Gastrocnemius medialis (tissue), 4 donors: ENCODE data around the gene CABCOCO1. TPM values are rescaled to one million over a fixed set of nuclear protein-coding genes. Genes with fewer than 3 reads are reported as not detected.

Experiments
- ATAC-seq, 2 donors: fragments of 150-250 bp; one replicate each; pipeline ENCODE4 v1.9.1; 2016
- DNase-seq, 2 donors: peaks; one replicate each; pipeline ENCODE4 v3.0.0-alpha.2; 2019
- H3K27ac ChIP-seq, 4 donors: fragments of 200-600 bp; sonication (generic); 1 replicate in 1 of 4; 2 replicates in 3 of 4; pipeline ENCODE4 v1.5.1; 2016 to 2018; ENCODE audit warnings: mild to moderate bottlenecking in 2 of 4, moderate library complexity in 1 of 4
- H3K27me3 ChIP-seq, 3 donors: fragments of 200-600 bp; sonication (generic) in 2 of 3; 1 replicate in 1 of 3; 2 replicates in 2 of 3; pipeline versions ENCODE4 v1.5.1 to v1.6.0; 2016 to 2019; ENCODE audit warnings: mild to moderate bottlenecking in 1 of 3, moderate library complexity in 1 of 3
- H3K36me3 ChIP-seq, 2 donors: fragments of 200-600 bp; sonication (generic) in 1 of 2; one replicate each; pipeline ENCODE4 v1.5.1; 2017 to 2018
- H3K4me1 ChIP-seq, 2 donors: fragments of 200-600 bp; sonication (generic) in 1 of 2; one replicate each; pipeline ENCODE4 v1.5.1; 2016 to 2017; ENCODE audit warnings: mild to moderate bottlenecking in 2 of 2
- H3K4me3 ChIP-seq, 4 donors: fragments of 200-600 bp; sonication (generic) in 3 of 4; 1 replicate in 1 of 4; 2 replicates in 3 of 4; pipeline ENCODE4 v1.5.1; 2016 to 2019; ENCODE audit warnings: mild to moderate bottlenecking in 2 of 4
- H3K9me3 ChIP-seq, 3 donors: fragments of 200-600 bp; sonication (generic) in 2 of 3; 1 replicate in 1 of 3; 2 replicates in 2 of 3; pipeline ENCODE4 v1.5.1; 2016 to 2019
- CTCF ChIP-seq, 5 experiments: fragments of 450-650 bp in 3 of 5; fragments of 200-600 bp in 2 of 5; sonication (generic) in 2 of 5; IDR thresholded peaks in 4 of 5; conservative IDR thresholded peaks in 1 of 5; 1 replicate in 4 of 5; 2 replicates in 1 of 5; pipeline ENCODE4 v1.5.1; 2016 to 2019; ENCODE audit warnings: antibody characterized with exemption in 5 of 5, mild to moderate bottlenecking in 3 of 5, moderate library complexity in 3 of 5
- POLR2A ChIP-seq, 2 donors: fragments of 450-650 bp; IDR thresholded peaks; one replicate each; pipeline ENCODE4 v1.6.1; 2017; ENCODE audit warnings: antibody characterized with exemption in 2 of 2, mild to moderate bottlenecking in 2 of 2, moderate library complexity in 2 of 2
- in situ Hi-C, 4 donors: fragments of 200-750 bp; cut with MboI; loops; one replicate each; pipeline versions ENCODE4 v1.15.0 to v1.8.0; 2017; ENCODE audit warnings: low sequenced_read_pairs in 4 of 4
- intact Hi-C: fragments of 100-400 bp; cut with DNase I; formaldehyde crosslinking; loops from one replicate; pipeline ENCODE4 v1.15.1; 2023; ENCODE audit warnings: low total_unique reads
- total RNA-seq, 4 donors: library from RNA; depleted of rRNA; stranded (reverse); fragments of >200 nt; gene quantifications; one replicate each; pipeline versions ENCODE4 v1.1.0 to v1.2.3, GENCODE V29; 2016

CABCOCO1 gene
- total RNA-seq, 4 donors from 2014 or later, result not detected

- intact Hi-C loops, result no loop called here
Measured at GRCh38 chr10:61669161-61669725, 6.5 kb downstream of the CABCOCO1 start.

GRCh38 chr10:61669849-61670248 is 7.1 kb downstream of the CABCOCO1 start:
- H3K4me1 ChIP-seq, result no peaks in the 10 kb centered on the region
- in situ Hi-C loops, result no loop called here
- H3K9me3 ChIP-seq, result no peaks in the 10 kb centered on the region
- intact Hi-C loops, result no loop called here
- no peak for ATAC-seq
- no peak overlapping the region for H3K27ac ChIP-seq
- no peak for TF ChIP-seq CTCF (IDR thresholded peaks at IDR 0.05 in 4 of 5, conservative IDR thresholded peaks at IDR 0.05 in 1 of 5)
- TF ChIP-seq POLR2A (IDR thresholded peaks at IDR 0.05), result no peak
- no peaks in the 10 kb centered on the region for H3K36me3 ChIP-seq
- no peak overlapping the region for H3K4me3 ChIP-seq
- no peak for DNase-seq
- no peaks in the 10 kb centered on the region for H3K27me3 ChIP-seq

More at GRCh38 chr10:61669161-61669725, 6.5 kb downstream of the CABCOCO1 start:
- TF ChIP-seq POLR2A (IDR thresholded peaks at IDR 0.05), result no peak
- no peak for TF ChIP-seq CTCF (IDR thresholded peaks at IDR 0.05 in 4 of 5, conservative IDR thresholded peaks at IDR 0.05 in 1 of 5)
- in situ Hi-C loops, result no loop called here
- Histone ChIP-seq H3K27me3 (no peaks in the 10 kb centered on the region), H3K4me3 (no peak overlapping the region), H3K36me3 (no peaks in the 10 kb centered on the region), H3K27ac (no peak overlapping the region), H3K4me1 (no peaks in the 10 kb centered on the region), H3K9me3 (no peaks in the 10 kb centered on the region)
- DNase-seq, result no peak
- ATAC-seq, result no peak

- no peak overlapping the region for H3K27ac ChIP-seq
- no peaks in the 10 kb centered on the region for H3K4me1 ChIP-seq
- H3K9me3 ChIP-seq, result no peaks in the 10 kb centered on the region
- H3K36me3 ChIP-seq, result no peaks in the 10 kb centered on the region
- TF ChIP-seq CTCF (IDR thresholded peaks at IDR 0.05 in 4 of 5, conservative IDR thresholded peaks at IDR 0.05 in 1 of 5), result no peak
- no peak for TF ChIP-seq POLR2A (IDR thresholded peaks at IDR 0.05)
- in situ Hi-C loops (no loop called here), intact Hi-C loops (no loop called here)
- ATAC-seq, result no peak
- no peak for DNase-seq
- no peak overlapping the region for H3K4me3 ChIP-seq
- H3K27me3 ChIP-seq, result no peaks in the 10 kb centered on the region
Measured at GRCh38 chr10:61673360-61673759, 10.6 kb downstream of the CABCOCO1 start.

- H3K9me3 ChIP-seq, result no peaks in the 10 kb centered on the region
- H3K27me3 ChIP-seq, result no peaks in the 10 kb centered on the region
- TF ChIP-seq POLR2A (IDR thresholded peaks at IDR 0.05) (no peak), CTCF (IDR thresholded peaks at IDR 0.05 in 4 of 5, conservative IDR thresholded peaks at IDR 0.05 in 1 of 5) (no peak)
- no peaks in the 10 kb centered on the region for H3K4me1 ChIP-seq
- no peak overlapping the region for H3K27ac ChIP-seq
- no peaks in the 10 kb centered on the region for H3K36me3 ChIP-seq
- H3K4me3 ChIP-seq, result no peak overlapping the region
- in situ Hi-C loops (no loop called here), intact Hi-C loops (no loop called here)
- ATAC-seq, result no peak
- no peak for DNase-seq
Measured at GRCh38 chr10:61682323-61682722, 19.6 kb downstream of the CABCOCO1 start.

GRCh38 chr10:61683319-61683718 is 20.6 kb downstream of the CABCOCO1 start:
- Histone ChIP-seq H3K9me3 (no peaks in the 10 kb centered on the region), H3K4me3 (no peak overlapping the region), H3K27ac (no peak overlapping the region), H3K36me3 (no peaks in the 10 kb centered on the region), H3K4me1 (no peaks in the 10 kb centered on the region), H3K27me3 (no peaks in the 10 kb centered on the region)
- in situ Hi-C loops (no loop called here), intact Hi-C loops (no loop called here)
- TF ChIP-seq CTCF (IDR thresholded peaks at IDR 0.05 in 4 of 5, conservative IDR thresholded peaks at IDR 0.05 in 1 of 5), result no peak
- TF ChIP-seq POLR2A (IDR thresholded peaks at IDR 0.05), result no peak
- DNase-seq (no peak), ATAC-seq (no peak)
